ENCODE results near the gene FBLN1. TPM values are rescaled to one million over a fixed set of nuclear protein-coding genes. Genes with fewer than 3 reads are reported as not detected.

The FBLN1 gene
- total RNA-seq, 1 donor from 2014 or later: 82.8 TPM

GRCh38 chr22:45631841-45632238 is 129.2 kb downstream of the FBLN1 start:
- H3K27me3 ChIP-seq (ENCODE audit: low read depth): peaks cover 77% of the 10 kb centered on the region
- no peak overlapping the region for H3K27ac ChIP-seq (replicated peaks)
- no peak for TF ChIP-seq CTCF (IDR thresholded peaks at IDR 0.05; ENCODE audit: borderline replicate concordance)
- intact Hi-C loops (cut with micrococcal nuclease): no loop called here
- no peak overlapping the region for H3K4me3 ChIP-seq
- H3K4me1 ChIP-seq: peaks cover 7% of the 10 kb centered on the region
- no peak for DNase-seq
- H3K36me3 ChIP-seq: no peaks in the 10 kb centered on the region
- H3K9me3 ChIP-seq (replicated peaks): no peaks in the 10 kb centered on the region

GRCh38 chr22:45632791-45633515 is 130.3 kb downstream of the FBLN1 start:
- H3K4me3 ChIP-seq: peak overlapping the region; percentile 44
- H3K4me1 ChIP-seq: peaks cover 7% of the 10 kb centered on the region
- peaks cover 69% of the 10 kb centered on the region for H3K27me3 ChIP-seq (ENCODE audit: low read depth)
- no peaks in the 10 kb centered on the region for H3K9me3 ChIP-seq (replicated peaks)
- no peak overlapping the region for H3K27ac ChIP-seq (replicated peaks)
- intact Hi-C loops (cut with micrococcal nuclease): no loop called here
- no peak for TF ChIP-seq CTCF (IDR thresholded peaks at IDR 0.05; ENCODE audit: borderline replicate concordance)
- DNase-seq: no peak
- H3K36me3 ChIP-seq: no peaks in the 10 kb centered on the region

- intact Hi-C loops (cut with micrococcal nuclease): no loop called here
- no peak for DNase-seq
- H3K27me3 ChIP-seq (ENCODE audit: low read depth): peaks cover 53% of the 10 kb centered on the region
These were observed 134.0 kb downstream of the FBLN1 start for GRCh38 chr22:45636683-45637082.

GRCh38 chr22:45638197-45638596 is 135.5 kb downstream of the FBLN1 start:
- no peak overlapping the region for H3K27ac ChIP-seq (replicated peaks)
- peaks cover 22% of the 10 kb centered on the region for H3K4me1 ChIP-seq
- H3K27me3 ChIP-seq (ENCODE audit: low read depth): peaks cover 38% of the 10 kb centered on the region
- intact Hi-C loops (cut with micrococcal nuclease): no loop called here
- H3K36me3 ChIP-seq: no peaks in the 10 kb centered on the region
- H3K9me3 ChIP-seq (replicated peaks): no peaks in the 10 kb centered on the region
- H3K4me3 ChIP-seq: no peak overlapping the region
- no peak for DNase-seq
- TF ChIP-seq CTCF (IDR thresholded peaks at IDR 0.05; ENCODE audit: borderline replicate concordance): no peak

More at GRCh38 chr22:45636683-45637082, 134.0 kb downstream of the FBLN1 start:
- TF ChIP-seq CTCF (IDR thresholded peaks at IDR 0.05; ENCODE audit: borderline replicate concordance): no peak
- peaks cover 29% of the 10 kb centered on the region for H3K4me1 ChIP-seq
- no peaks in the 10 kb centered on the region for H3K9me3 ChIP-seq (replicated peaks)
- H3K36me3 ChIP-seq: no peaks in the 10 kb centered on the region
- no peak overlapping the region for H3K4me3 ChIP-seq
- no peak overlapping the region for H3K27ac ChIP-seq (replicated peaks)

GRCh38 chr22:45638834-45639746 is 136.4 kb downstream of the FBLN1 start:
- peaks cover 36% of the 10 kb centered on the region for H3K27me3 ChIP-seq (ENCODE audit: low read depth)
- peak; percentile 45 for DNase-seq
- no peak overlapping the region for H3K27ac ChIP-seq (replicated peaks)
- H3K4me1 ChIP-seq: peaks cover 22% of the 10 kb centered on the region
- H3K36me3 ChIP-seq: no peaks in the 10 kb centered on the region
- H3K9me3 ChIP-seq (replicated peaks): no peaks in the 10 kb centered on the region
- intact Hi-C loops (cut with micrococcal nuclease): no loop called here
- H3K4me3 ChIP-seq: no peak overlapping the region
- TF ChIP-seq CTCF (IDR thresholded peaks at IDR 0.05; ENCODE audit: borderline replicate concordance): no peak

Measured in left ventricle myocardium inferior (tissue), 1 donor.